SU-DHL-6 (cell line): ENCODE measurements around the gene AGPAT2.

Source experiments
- EZH2phosphoT487 ChIP-seq: fragments of 200-600 bp; sonication (generic), shearing (Covaris generic); conservative IDR thresholded peaks from 2 replicates; pipeline ENCODE4 v1.6.1; 2018; ENCODE audit warnings: mild to moderate bottlenecking, antibody characterized with exemption, low read length, moderate library complexity, mixed read lengths
- TF ChIP-seq, protein P1 (sequence below): fragments of 200-600 bp; sonication (generic); IDR thresholded peaks from one replicate; pipeline ENCODE4 v1.5.1; 2017; ENCODE audit warnings: antibody characterized with exemption, mild to moderate bottlenecking, low read length, moderate library complexity; ENCODE audit not compliant: insufficient read depth, poor library complexity, severe bottlenecking

DNA sequence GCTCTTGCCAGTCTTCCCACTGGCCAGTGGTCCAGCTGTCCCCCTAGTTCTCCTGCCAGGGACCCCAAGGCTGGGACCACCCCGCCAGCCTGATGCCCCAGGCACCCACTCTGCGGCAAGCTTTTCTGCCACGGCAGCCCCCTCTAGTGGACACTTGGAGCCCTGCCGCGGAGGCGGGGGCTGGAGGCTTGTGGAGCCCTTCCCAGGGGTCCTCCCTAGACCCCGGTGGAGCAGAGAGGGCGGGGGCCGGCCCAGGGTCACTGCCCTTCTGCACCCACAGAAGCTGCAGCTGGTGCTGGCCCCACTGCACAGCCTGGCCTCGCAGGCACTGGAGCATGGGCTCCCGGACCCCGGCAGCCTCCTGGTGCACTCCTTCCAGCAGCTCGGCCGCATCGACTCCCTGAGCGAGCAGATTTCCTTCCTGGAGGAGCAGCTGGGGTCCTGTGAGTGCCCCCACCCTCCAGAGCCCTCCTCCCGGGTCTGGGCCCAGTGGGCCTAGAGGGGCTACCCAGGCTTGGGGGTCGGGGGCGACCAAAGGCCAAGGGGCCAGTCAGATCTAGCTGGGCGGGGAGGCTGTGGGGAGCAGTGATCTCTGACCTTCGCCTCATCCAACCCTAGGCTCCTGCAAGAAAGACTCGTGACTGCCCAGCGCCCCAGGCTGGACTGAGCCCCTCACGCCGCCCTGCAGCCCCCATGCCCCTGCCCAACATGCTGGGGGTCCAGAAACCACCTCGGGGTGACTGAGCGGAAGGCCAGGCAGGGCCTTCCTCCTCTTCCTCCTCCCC is 15.4 kb downstream of the AGPAT2 start:
- TF ChIP-seq, protein P1, sequence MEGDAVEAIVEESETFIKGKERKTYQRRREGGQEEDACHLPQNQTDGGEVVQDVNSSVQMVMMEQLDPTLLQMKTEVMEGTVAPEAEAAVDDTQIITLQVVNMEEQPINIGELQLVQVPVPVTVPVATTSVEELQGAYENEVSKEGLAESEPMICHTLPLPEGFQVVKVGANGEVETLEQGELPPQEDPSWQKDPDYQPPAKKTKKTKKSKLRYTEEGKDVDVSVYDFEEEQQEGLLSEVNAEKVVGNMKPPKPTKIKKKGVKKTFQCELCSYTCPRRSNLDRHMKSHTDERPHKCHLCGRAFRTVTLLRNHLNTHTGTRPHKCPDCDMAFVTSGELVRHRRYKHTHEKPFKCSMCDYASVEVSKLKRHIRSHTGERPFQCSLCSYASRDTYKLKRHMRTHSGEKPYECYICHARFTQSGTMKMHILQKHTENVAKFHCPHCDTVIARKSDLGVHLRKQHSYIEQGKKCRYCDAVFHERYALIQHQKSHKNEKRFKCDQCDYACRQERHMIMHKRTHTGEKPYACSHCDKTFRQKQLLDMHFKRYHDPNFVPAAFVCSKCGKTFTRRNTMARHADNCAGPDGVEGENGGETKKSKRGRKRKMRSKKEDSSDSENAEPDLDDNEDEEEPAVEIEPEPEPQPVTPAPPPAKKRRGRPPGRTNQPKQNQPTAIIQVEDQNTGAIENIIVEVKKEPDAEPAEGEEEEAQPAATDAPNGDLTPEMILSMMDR = peak; percentile 93
- no peak for TF ChIP-seq EZH2phosphoT487
